GM12878 (cell line): Measurements from ENCODE around the gene ZYG11A. TPM values are rescaled to one million over a fixed set of nuclear protein-coding genes. Genes with fewer than 3 reads are reported as not detected.

Source experiments
- ATAC-seq: fragments of 200-7000 bp; cut with Tn5 transposase; 3 replicates; pipeline ENCODE4 v1.9.1; 2020; ENCODE audit warnings: mild to moderate bottlenecking, moderate library complexity
- BruUV-seq: library from RNA; stranded (reverse); fragments of 400-500 nt; replicated peaks from 2 replicates; lab custom pipeline; 2021; lab: Mats Ljungman, UMichigan
- CTCF ChIA-PET: fragments of 300-600 bp; sonication (Branson Sonifier 250); formaldehyde crosslinking; extraction: SDS; loops from one replicate; lab custom pipeline; 2021; ENCODE audit warnings: inconsistent platforms; lab: Yijun Ruan, JAX
- POLR2A ChIA-PET: fragments of 350-600 bp; formaldehyde crosslinking; extraction: SDS; loops from one replicate; lab custom pipeline; 2021; ENCODE audit warnings: inconsistent platforms; lab: Charles Lee
- RAD21 ChIA-PET: fragments of 300-600 bp; sonication (Branson Sonifier 250); formaldehyde crosslinking; loops from one replicate; lab custom pipeline; 2023; ENCODE audit warnings: antibody characterized with exemption; ENCODE audit not compliant: unreplicated experiment; lab: Charles Lee
- SMC1A ChIA-PET: fragments of 300-600 bp; sonication (Branson Sonifier 250); formaldehyde crosslinking; loops from one replicate; lab custom pipeline; 2023; ENCODE audit not compliant: unreplicated experiment, uncharacterized antibody; lab: Charles Lee
- DNase-seq: peaks from one replicate; pipeline ENCODE4 v3.0.0-alpha.2; 2011; ENCODE audit warnings: low read depth, low spot score
- FAIRE-seq: peaks from 3 replicates; lab custom pipeline; 2011; peaks lifted over from hg19 to GRCh38; lab: Jason Lieb, UNC
- H2AFZ ChIP-seq: 2 replicates; pipeline ENCODE4 v1.6.0; 2011; ENCODE audit warnings: low read depth, low read length, control low read depth; ENCODE audit not compliant: control insufficient read depth
- H3K27ac ChIP-seq: 2 replicates; pipeline ENCODE4 v1.5.1; 2011; ENCODE audit warnings: control low read depth; ENCODE audit not compliant: control insufficient read depth, insufficient read depth
- H3K27me3 ChIP-seq, 2 experiments: replicated peaks in 1 of 2; 2 replicates each; pipeline versions ENCODE4 v1.6.0 to v1.6.1; 2011; ENCODE audit warnings: low read length in 1 of 2; ENCODE audit not compliant: control insufficient read depth in 2 of 2, insufficient read depth in 2 of 2
- H3K36me3 ChIP-seq, 2 experiments: 2 replicates each; pipeline ENCODE4 v1.5.1; 2011; ENCODE audit warnings: low read length in 1 of 2; ENCODE audit not compliant: control insufficient read depth in 2 of 2, insufficient read depth in 2 of 2
- H3K4me1 ChIP-seq: 2 replicates; pipeline ENCODE4 v1.6.1; 2011; ENCODE audit warnings: mild to moderate bottlenecking, low read length, moderate library complexity, mixed read lengths; ENCODE audit not compliant: control insufficient read depth, insufficient read depth
- H3K4me2 ChIP-seq: 2 replicates; pipeline ENCODE4 v1.6.0; 2011; ENCODE audit warnings: control low read depth; ENCODE audit not compliant: control insufficient read depth, insufficient read depth
- H3K4me3 ChIP-seq: fragments of 200-600 bp; sonication (generic); 2 replicates; pipeline ENCODE4 v1.5.1; 2016
- H3K79me2 ChIP-seq: 2 replicates; pipeline ENCODE4 v1.6.0; 2011; ENCODE audit warnings: low read length; ENCODE audit not compliant: control insufficient read depth, insufficient read depth
- H3K9ac ChIP-seq: 2 replicates; pipeline ENCODE4 v1.8.0; 2011; ENCODE audit warnings: low read length, control low read depth, mixed read lengths; ENCODE audit not compliant: control insufficient read depth, insufficient read depth
- H3K9me3 ChIP-seq: replicated peaks from 3 replicates; pipeline ENCODE4 v1.5.1; 2011; ENCODE audit warnings: mild to moderate bottlenecking, low read length; ENCODE audit not compliant: control insufficient read depth, insufficient read depth
- H4K20me1 ChIP-seq: 2 replicates; pipeline ENCODE4 v1.6.0; 2011; ENCODE audit not compliant: control insufficient read depth, insufficient read depth
- CEBPZ ChIP-seq: fragments of 150-350 bp; IDR thresholded peaks from 2 replicates; pipeline ENCODE4 v1.6.1; 2016; ENCODE audit warnings: low read depth, low read length
- EP300 ChIP-seq, 2 experiments: fragments of 150-350 bp in 1 of 2; IDR thresholded peaks; 2 replicates each; pipeline ENCODE4 v1.6.1; 2011 to 2012; ENCODE audit warnings: low read depth in 2 of 2, low read length in 2 of 2, borderline replicate concordance in 1 of 2, improper control_type of control experiment in 1 of 2, inconsistent platforms in 1 of 2; ENCODE audit not compliant: control insufficient read depth in 1 of 2
- RELA ChIP-seq: fragments of 450-650 bp; IDR thresholded peaks from 2 replicates; pipeline ENCODE4 v1.8.0; 2014; ENCODE audit warnings: borderline replicate concordance; ENCODE audit not compliant: partially characterized antibody
- ZBTB11 ChIP-seq: fragments of 450-650 bp; formaldehyde crosslinking; IDR thresholded peaks from 2 replicates; pipeline ENCODE4 v1.5.0; 2022; ENCODE audit warnings: mild to moderate bottlenecking, missing genetic modification characterization
- ZBTB33 ChIP-seq: fragments of 450-650 bp; IDR thresholded peaks from 2 replicates; pipeline ENCODE4 v1.6.1; 2017; ENCODE audit warnings: mild to moderate bottlenecking
- ZNF207 ChIP-seq: fragments of 450-650 bp; IDR thresholded peaks from 2 replicates; pipeline ENCODE4 v1.6.1; 2014; ENCODE audit warnings: antibody characterized with exemption, mild to moderate bottlenecking, borderline replicate concordance
- ZNF592 ChIP-seq: fragments of 450-650 bp; IDR thresholded peaks from 2 replicates; pipeline ENCODE4 v1.6.1; 2017; ENCODE audit warnings: mild to moderate bottlenecking, moderate library complexity
- WGBS: methylation state at CpG from one replicate; pipeline ENCODE4 v1.1.6; 2016; ENCODE audit warnings: low lambda C conversion rate; ENCODE audit not compliant: insufficient replicate concordance, insufficient coverage; ENCODE audit errors: missing lambda C conversion rate; 5-methylcytosine and 5-hydroxymethylcytosine counted together
- in situ Hi-C: fragments of 300-500 bp; cut with MboI; formaldehyde crosslinking; loops from 9 replicates; pipeline ENCODE4 v1.14.3; 2018; ENCODE audit warnings: mixed read lengths
- intact Hi-C: fragments of 100-400 bp; cut with micrococcal nuclease; formaldehyde crosslinking; loops from one replicate; pipeline ENCODE4 v1.14.2; 2022; ENCODE audit not compliant: unreplicated experiment
- polyA plus RNA-seq, 11 experiments: library from polyadenylated mRNA; depleted of rRNA in 4 of 11; unstranded in 6 of 11; stranded (reverse) in 5 of 11; fragments of >200 nt; fragmentation: Nextera tagmentation in 4 of 11; fragmentation: Illumina TruSeq in 1 of 11; extraction: Ambion mirVana in 4 of 11; extraction: Trizol in 1 of 11; gene quantifications; 1 replicate in 1 of 11; 2 replicates in 10 of 11; pipeline versions ENCODE4 v1.2.1 to v1.2.3, GENCODE V29; 2011 to 2016; ENCODE audit warnings: inconsistent platforms in 2 of 11, missing spikeins in 2 of 11, low read depth in 1 of 11
- total RNA-seq, 4 experiments: library from RNA; depleted of rRNA in 3 of 4; stranded (reverse); fragments of >200 nt in 3 of 4; fragmentation: Illumina TruSeq in 1 of 4; extraction: Trizol in 1 of 4; gene quantifications; 2 replicates each; pipeline versions ENCODE4 v1.2.1 to v1.2.3, GENCODE V29; 2013 to 2021

ZYG11A gene
- total and polyA plus RNA-seq, 10 of the 15 experiments (the other 5 are each of a cell fraction or from before 2014, with no cell fraction given) = 0.22 to 6.4 (median 0.68) TPM

- TF ChIP-seq EP300 (IDR thresholded peaks at IDR 0.05; ENCODE audit: borderline replicate concordance in 1 of 2, control insufficient read depth in 1 of 2, low read depth in 2 of 2, low read length in 2 of 2) = no peak
Observed at GRCh38 chr1:52929019-52929418, 86.5 kb downstream of the ZYG11A start (continued).

GRCh38 chr1:52937433-52938182 lies 95.0 kb downstream of the ZYG11A start:
- Histone ChIP-seq H3K9me3 (no peaks in the 10 kb centered on the region), H3K79me2 (no peaks in the 10 kb centered on the region), H2AFZ (no peak overlapping the region), H3K27me3 (no peaks in the 10 kb centered on the region; a peak in 1 of 4 replicates), H3K27ac (no peak overlapping the region), H3K4me2 (no peak overlapping the region), H3K4me1 (no peaks in the 10 kb centered on the region), H4K20me1 (no peaks in the 10 kb centered on the region), H3K9ac (no peak overlapping the region), H3K4me3 (no peak overlapping the region), H3K36me3 (no peaks in the 10 kb centered on the region)
- SMC1A ChIA-PET = no interaction called here
- RAD21 ChIA-PET = no interaction called here
- WGBS = 83% methylated on average over 3 of the region's 3 CpGs
- in situ Hi-C loops = no loop called here
- CTCF ChIA-PET = no interaction called here
- intact Hi-C loops = no loop called here
- no TSS peak for BruUV-seq
- POLR2A ChIA-PET = no interaction called here
- DNase-seq (no peak), FAIRE-seq (no peak), ATAC-seq (no peak)
- no peak for TF ChIP-seq ZNF207
- no peak for TF ChIP-seq RELA
- TF ChIP-seq ZBTB33 = no peak
- no peak for TF ChIP-seq ZNF592
- no peak for TF ChIP-seq ZBTB11 (CRISPR knock-in tag)
- no peak for TF ChIP-seq CEBPZ
